Suprapubic skin (tissue), 3 donors: Measurements from ENCODE around the gene RAP1A.

Source experiments
- CTCF ChIP-seq, 2 donors: fragments of 200-600 bp in 1 of 2; fragments of 450-650 bp in 1 of 2; sonication (generic) in 1 of 2; IDR thresholded peaks; one replicate each; pipeline ENCODE4 v1.5.1; 2016 to 2019; ENCODE audit warnings: antibody characterized with exemption in 2 of 2, mild to moderate bottlenecking in 1 of 2, moderate library complexity in 1 of 2
- POLR2A ChIP-seq, 2 donors: fragments of 450-650 bp; IDR thresholded peaks; one replicate each; pipeline ENCODE4 v1.6.1; 2017; ENCODE audit warnings: antibody characterized with exemption in 2 of 2, mild to moderate bottlenecking in 2 of 2, moderate library complexity in 2 of 2

DNA sequence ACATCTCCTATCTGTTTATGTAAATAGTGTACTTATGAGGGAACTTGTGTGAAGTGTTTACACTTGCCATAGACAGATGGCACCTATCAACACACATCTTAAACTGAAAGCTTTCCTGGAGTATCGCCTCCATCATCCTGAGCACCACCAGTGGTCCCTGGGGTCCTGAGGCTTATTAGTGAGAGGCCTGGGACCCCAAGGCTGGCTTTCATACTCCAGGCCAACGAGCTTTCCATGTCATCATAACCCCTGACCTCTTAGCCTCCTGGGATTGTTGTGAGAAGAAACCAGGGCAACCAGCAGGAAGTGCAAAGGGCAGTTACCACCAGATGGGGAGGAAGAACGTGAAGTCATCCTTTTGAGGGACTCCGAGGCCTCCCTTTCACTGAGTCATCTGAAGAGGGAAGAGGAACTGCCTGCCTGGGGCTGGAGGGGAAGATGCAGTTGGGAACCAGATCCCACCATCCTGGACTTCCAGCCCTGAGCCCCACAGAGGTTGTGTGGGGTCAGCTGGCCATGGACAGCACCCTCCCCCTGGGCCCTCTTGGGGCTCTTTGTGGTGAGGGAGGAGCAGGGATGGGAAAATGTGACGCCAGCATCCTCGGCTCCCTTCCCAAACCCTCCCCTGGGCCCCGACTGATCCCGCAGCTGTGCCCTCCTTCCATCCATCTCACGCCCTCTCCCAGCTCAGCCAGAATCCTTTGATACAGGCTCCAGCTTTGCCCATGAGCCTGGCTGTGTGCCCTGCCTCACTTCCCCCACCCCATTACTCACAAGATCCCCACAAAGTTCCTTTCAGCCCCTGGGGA is 113.8 kb downstream of the RAP1A start:
- no peak for TF ChIP-seq POLR2A (IDR thresholded peaks at IDR 0.05)
- TF ChIP-seq CTCF (IDR thresholded peaks at IDR 0.05) = no peak
